Posterior cingulate gyrus (tissue), 11 donors: ENCODE results near the gene ZNF772.

Source experiments
- DNase-seq, 10 donors: peaks; one replicate each; pipeline versions ENCODE4 v3.0.0 to v3.0.0-alpha.2; 2020 to 2021; ENCODE audit warnings: mixed read lengths in 3 of 10
- intact Hi-C: fragments of 100-400 bp; cut with DNase I; formaldehyde crosslinking; loops from one replicate; pipeline ENCODE4 v1.15.1; 2023

ZNF772 gene

DNA sequence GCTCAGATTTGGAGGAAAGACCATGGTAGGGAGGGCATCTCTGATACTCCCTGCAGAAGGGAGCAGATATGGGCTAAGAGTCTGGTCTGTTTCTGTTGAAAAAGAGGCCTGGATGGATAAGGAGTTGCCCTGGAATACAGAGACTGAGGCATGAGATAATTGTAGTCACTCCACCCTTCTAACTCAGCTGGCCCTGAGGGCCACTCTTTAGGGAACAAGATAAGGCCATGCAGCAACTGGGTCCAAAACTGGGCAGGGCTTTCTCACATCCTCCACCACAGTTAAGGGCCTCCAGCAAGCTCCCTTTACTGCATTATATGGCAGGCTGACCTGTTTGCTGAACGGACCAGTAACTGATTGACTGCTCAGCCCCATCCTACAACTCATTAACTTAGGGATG lies 40.9 kb downstream of the ZNF772 start:
- intact Hi-C loops, result no loop called here
- DNase-seq, result no peak

DNA sequence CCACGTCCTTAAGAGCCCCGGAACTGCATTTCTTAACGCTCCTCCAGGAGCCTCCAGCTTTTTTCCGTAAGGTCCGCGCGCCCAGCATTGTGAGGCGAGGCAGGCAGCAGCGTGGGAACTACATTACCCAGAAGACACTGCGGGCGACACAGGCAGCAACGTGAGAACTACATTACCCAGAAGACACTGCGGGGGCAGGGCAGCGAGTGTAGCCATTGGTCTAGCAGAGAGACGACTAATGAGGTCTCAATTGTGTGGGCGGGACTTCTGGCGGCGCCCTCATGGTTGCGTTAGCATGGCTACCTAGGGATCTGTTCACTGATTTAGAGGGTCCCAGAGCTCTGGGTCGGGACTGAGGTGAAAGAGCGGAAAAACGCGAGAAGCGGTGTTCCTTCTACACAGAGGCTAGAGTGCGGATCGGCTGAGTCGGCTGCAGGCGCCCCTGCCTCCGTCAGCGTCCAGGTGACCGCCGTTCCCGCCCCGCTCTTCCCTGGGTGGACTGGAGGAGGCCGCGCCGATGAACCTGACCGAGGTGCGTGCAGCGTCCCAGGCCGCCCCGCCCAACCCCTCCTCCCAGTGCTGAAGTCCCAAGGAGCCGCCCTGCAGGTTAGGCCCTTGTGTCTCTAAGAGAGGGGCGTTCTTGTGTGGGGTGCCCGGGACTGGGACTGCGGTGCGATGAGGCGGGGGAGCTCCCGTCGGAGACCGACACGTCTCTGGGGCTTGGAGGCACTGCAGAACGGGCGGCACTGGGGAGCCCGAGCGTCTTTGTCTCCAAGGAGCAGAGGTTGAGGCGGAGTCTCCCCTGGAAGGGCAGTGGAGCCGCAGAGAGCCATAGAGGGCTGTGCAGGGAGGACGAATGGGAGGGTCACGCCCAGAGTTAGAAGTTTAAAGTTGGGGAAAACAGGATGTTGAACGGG lies 42.0 kb downstream of the ZNF772 start, which contains the start of gene ZNF749:
Gene ZNF749, plus strand, starts transcription at position 264 of the 917 bp plus-strand sequence. Its CDS starts 254 bp downstream, at position 518.
- DNase-seq, result peak; percentile 97 to 100 (median 98)
- intact Hi-C loops, result no loop called here

DNA sequence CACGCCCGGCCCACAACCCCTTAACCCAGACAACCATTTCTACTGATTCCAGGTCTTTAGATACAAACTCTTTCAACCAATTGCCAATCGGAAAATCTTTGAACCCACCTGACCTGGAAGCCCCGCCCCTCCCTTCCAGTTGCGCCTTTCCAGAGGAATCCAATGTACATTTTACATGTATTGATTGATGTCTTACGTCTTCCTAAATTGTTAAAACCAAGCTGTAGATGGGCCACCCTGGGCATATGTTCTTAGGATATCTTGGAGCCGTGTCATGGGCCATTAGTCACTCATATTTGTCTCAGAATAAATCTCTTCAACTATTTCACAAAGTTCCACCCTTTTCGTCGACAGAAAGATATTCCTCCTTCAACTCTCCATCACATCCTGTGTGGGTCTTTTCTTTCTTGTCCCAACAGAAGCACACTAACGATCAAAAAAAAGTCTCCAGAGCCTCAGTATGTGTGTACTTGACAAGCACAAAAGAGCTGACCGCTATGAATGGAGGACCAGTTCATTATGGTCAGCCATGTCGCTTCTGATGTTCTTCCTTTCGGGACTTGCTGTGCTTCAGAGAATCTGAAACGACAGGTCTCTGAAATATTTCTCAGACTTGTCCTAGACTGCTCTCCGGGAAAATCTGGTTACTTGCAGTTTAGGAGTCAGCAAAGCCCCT lies 42.8 kb downstream of the ZNF772 start:
- DNase-seq, result no peak
- intact Hi-C loops, result no loop called here

DNA sequence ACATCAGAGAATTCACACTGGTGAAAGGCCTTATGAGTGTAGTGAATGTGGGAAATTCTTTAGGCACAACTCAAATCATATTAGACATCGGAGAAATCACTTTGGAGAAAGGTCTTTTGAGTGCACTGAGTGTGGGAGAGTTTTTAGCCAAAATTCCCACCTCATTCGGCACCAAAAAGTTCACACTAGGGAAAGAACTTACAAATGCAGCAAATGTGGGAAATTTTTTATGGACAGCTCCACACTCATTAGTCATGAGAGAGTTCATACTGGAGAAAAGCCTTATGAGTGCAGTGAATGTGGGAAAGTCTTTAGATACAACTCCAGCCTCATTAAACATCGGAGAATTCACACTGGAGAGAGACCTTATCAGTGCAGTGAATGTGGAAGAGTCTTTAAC lies 56.3 kb downstream of the ZNF772 start:
- intact Hi-C loops, result no loop called here
- no peak for DNase-seq

DNA sequence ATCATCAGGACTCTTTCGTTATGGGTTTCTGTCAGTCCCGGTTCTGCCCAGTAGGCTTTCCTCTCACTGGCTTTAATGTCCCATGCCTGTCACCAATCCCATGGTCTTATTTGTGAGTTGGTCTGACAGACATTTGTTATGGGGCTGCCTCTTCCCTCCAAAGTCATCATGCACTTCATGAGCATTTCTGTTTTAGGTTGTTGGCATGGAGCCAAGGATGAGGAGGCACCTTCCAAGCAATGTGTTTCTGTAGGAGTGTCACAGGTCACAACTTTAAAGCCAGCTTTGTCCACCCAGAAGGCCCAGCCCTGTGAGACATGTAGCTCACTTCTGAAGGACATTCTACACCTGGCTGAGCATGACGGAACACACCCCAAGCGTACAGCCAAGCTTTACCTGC lies 57.9 kb downstream of the ZNF772 start:
- DNase-seq, result peak in 1 of 10 donors; percentile 43
- intact Hi-C loops, result no loop called here
